HepG2 (cell line): ENCODE measurements around the gene PFN4. TPM values are rescaled to one million over a fixed set of nuclear protein-coding genes. Genes with fewer than 3 reads are reported as not detected.

ENCODE experiments used
- ATAC-seq: fragments of 200-7000 bp; cut with Tn5 transposase; 3 replicates; pipeline ENCODE4 v1.9.1; 2020; ENCODE audit warnings: mild to moderate bottlenecking, moderate library complexity
- BruUV-seq: library from RNA; stranded (reverse); fragments of 400-500 nt; replicated peaks from 2 replicates; lab custom pipeline; 2021; lab: Mats Ljungman, UMichigan
- CTCF ChIA-PET: fragments of 300-600 bp; formaldehyde crosslinking; extraction: SDS; loops from one replicate; lab custom pipeline; 2021; ENCODE audit warnings: low total read pairs, inconsistent platforms, low intra/inter-chr PET ratio; lab: Yijun Ruan, JAX
- POLR2A ChIA-PET: fragments of 350-600 bp; sonication (Branson Sonifier 250); formaldehyde crosslinking; loops from one replicate; lab custom pipeline; 2020; ENCODE audit warnings: antibody characterized with exemption, inconsistent platforms; lab: Yijun Ruan, JAX
- DNase-seq: peaks from one replicate; pipeline ENCODE4 v3.0.0-alpha.2; 2015; ENCODE audit warnings: low spot score
- FAIRE-seq: peaks from 3 replicates; lab custom pipeline; 2011; peaks lifted over from hg19 to GRCh38; lab: Jason Lieb, UNC
- H2AFZ ChIP-seq: one replicate; pipeline ENCODE4 v1.6.1; 2011; ENCODE audit warnings: low read length, inconsistent platforms
- H3K27ac ChIP-seq: fragments of 300-600 bp; 3 replicates; pipeline ENCODE4 v1.8.0; 2011; ENCODE audit warnings: mixed run types, mild to moderate bottlenecking, mixed read lengths, low read length, inconsistent platforms; ENCODE audit not compliant: insufficient read depth; ENCODE audit errors: extremely low read length
- H3K27me3 ChIP-seq, 2 experiments: fragments of 200-600 bp in 1 of 2; 2 replicates in 1 of 2; 3 replicates in 1 of 2; pipeline versions ENCODE4 v1.6.0 to v1.8.0; 2011; ENCODE audit warnings: low read length in 2 of 2, mild to moderate bottlenecking in 2 of 2, moderate library complexity in 2 of 2, inconsistent platforms in 1 of 2; ENCODE audit not compliant: insufficient read depth in 2 of 2, control insufficient read depth in 1 of 2
- H3K36me3 ChIP-seq, 2 experiments: fragments of 200-600 bp in 1 of 2; replicated peaks in 1 of 2; 2 replicates in 1 of 2; 3 replicates in 1 of 2; pipeline versions ENCODE4 v1.5.1 to v1.8.0; 2011; ENCODE audit warnings: low read length in 2 of 2, inconsistent platforms in 1 of 2; ENCODE audit not compliant: insufficient read depth in 2 of 2, control insufficient read depth in 1 of 2
- H3K4me1 ChIP-seq: 2 replicates; pipeline ENCODE4 v1.5.1; 2012; ENCODE audit warnings: low read length, inconsistent platforms; ENCODE audit not compliant: insufficient read depth
- H3K4me2 ChIP-seq: 2 replicates; pipeline ENCODE4 v1.6.0; 2011; ENCODE audit warnings: low read depth, low read length, inconsistent platforms
- H3K4me3 ChIP-seq, 3 experiments: fragments of 200-600 bp in 1 of 3; sonication (generic), shearing (Covaris generic) in 1 of 3; replicated peaks in 1 of 3; 2 replicates each; pipeline ENCODE4 v1.5.1; 2011 to 2016; ENCODE audit warnings: low read length in 3 of 3, inconsistent platforms in 2 of 3, low read depth in 2 of 3, mild to moderate bottlenecking in 2 of 3, control low read depth in 1 of 3, mixed read lengths in 1 of 3; ENCODE audit not compliant: insufficient read depth in 1 of 3
- H3K79me2 ChIP-seq: one replicate; pipeline ENCODE4 v1.6.1; 2011; ENCODE audit warnings: low read length, inconsistent platforms; ENCODE audit not compliant: insufficient read depth
- H3K9ac ChIP-seq: 2 replicates; pipeline ENCODE4 v1.6.0; 2011; ENCODE audit warnings: mild to moderate bottlenecking, low read depth, low read length, inconsistent platforms; ENCODE audit not compliant: insufficient read depth
- H3K9me3 ChIP-seq: 2 replicates; pipeline ENCODE4 v1.5.1; 2012; ENCODE audit warnings: mild to moderate bottlenecking, low read length
- H4K20me1 ChIP-seq: 2 replicates; pipeline ENCODE4 v1.6.0; 2011; ENCODE audit warnings: inconsistent platforms, mild to moderate bottlenecking, low read length, moderate library complexity; ENCODE audit not compliant: insufficient read depth
- CREM ChIP-seq, 2 experiments: sonication (generic) in 1 of 2; formaldehyde crosslinking in 1 of 2; IDR thresholded peaks; 2 replicates each; pipeline versions ENCODE4 v1.4.0 to v1.6.1; 2016 to 2020; ENCODE audit warnings: antibody characterized with exemption in 1 of 2, mild to moderate bottlenecking in 1 of 2, missing genetic modification reagents in 1 of 2
- FOXA1 ChIP-seq, 2 experiments: fragments of 450-650 bp in 1 of 2; sonication (generic) in 1 of 2; formaldehyde crosslinking in 1 of 2; IDR thresholded peaks; 2 replicates each; pipeline versions ENCODE4 v1.4.0 to v1.6.1; 2016 to 2020; ENCODE audit warnings: missing genetic modification reagents in 1 of 2
- GMEB2 ChIP-seq: IDR thresholded peaks from 2 replicates; pipeline ENCODE4 v1.6.1; 2016; ENCODE audit warnings: missing biosample characterization, missing genetic modification reagents, low read depth
- MAFF ChIP-seq: IDR thresholded peaks from 2 replicates; pipeline ENCODE4 v1.6.1; 2011; ENCODE audit warnings: low read depth, low read length, improper control_type of control experiment
- MAFG ChIP-seq: sonication (generic); formaldehyde crosslinking; IDR thresholded peaks from 2 replicates; pipeline ENCODE4 v1.5.1; 2020; ENCODE audit warnings: mild to moderate bottlenecking, missing genetic modification reagents
- MAFK ChIP-seq, 2 experiments: IDR thresholded peaks in 1 of 2; conservative IDR thresholded peaks in 1 of 2; 2 replicates each; pipeline ENCODE4 v1.6.1; 2011; ENCODE audit warnings: improper control_type of control experiment in 2 of 2, low read length in 2 of 2
- MATR3 ChIP-seq: sonication (generic); formaldehyde crosslinking; IDR thresholded peaks from 2 replicates; pipeline ENCODE4 v1.4.0; 2020; ENCODE audit warnings: missing genetic modification reagents
- SP2 ChIP-seq: sonication (generic); formaldehyde crosslinking; IDR thresholded peaks from 2 replicates; pipeline ENCODE4 v1.5.1; 2020; ENCODE audit warnings: mild to moderate bottlenecking, missing genetic modification reagents
- TEF ChIP-seq: sonication (generic); formaldehyde crosslinking; IDR thresholded peaks from 2 replicates; pipeline ENCODE4 v1.5.0; 2020; ENCODE audit warnings: missing genetic modification reagents
- ZNF30 ChIP-seq: sonication (generic); formaldehyde crosslinking; IDR thresholded peaks from 2 replicates; pipeline ENCODE4 v1.5.0; 2020; ENCODE audit warnings: mild to moderate bottlenecking, missing genetic modification reagents
- ZNF33A ChIP-seq: sonication (generic); formaldehyde crosslinking; IDR thresholded peaks from 2 replicates; pipeline ENCODE4 v1.5.1; 2020; ENCODE audit warnings: missing genetic modification reagents, mild to moderate bottlenecking, moderate library complexity, borderline replicate concordance
- ZNF570 ChIP-seq: sonication (generic); formaldehyde crosslinking; IDR thresholded peaks from 2 replicates; pipeline ENCODE4 v1.4.0; 2020; ENCODE audit warnings: mild to moderate bottlenecking, missing genetic modification reagents, borderline replicate concordance
- ZNF572 ChIP-seq: sonication (generic); formaldehyde crosslinking; IDR thresholded peaks from 2 replicates; pipeline ENCODE4 v1.5.1; 2020; ENCODE audit warnings: mild to moderate bottlenecking, missing genetic modification reagents
- ZNF782 ChIP-seq: sonication (generic); formaldehyde crosslinking; IDR thresholded peaks from 2 replicates; pipeline ENCODE4 v1.4.0; 2020; ENCODE audit warnings: missing genetic modification reagents, mild to moderate bottlenecking, borderline replicate concordance
- WGBS: methylation state at CpG from one replicate; pipeline ENCODE4 v1.1.6; 2017; ENCODE audit warnings: low lambda C conversion rate; 5-methylcytosine and 5-hydroxymethylcytosine counted together
- in situ Hi-C: cut with HindIII; loops from 2 replicates; pipeline ENCODE4 v1.10.0; 2017; ENCODE audit warnings: low pct_unique_long_range_greater_than_20kb; ENCODE audit not compliant: extremely low pct_ligation_motif_present
- intact Hi-C: fragments of 100-400 bp; cut with micrococcal nuclease; formaldehyde crosslinking; loops from one replicate; pipeline ENCODE4 v1.10.0; 2022; ENCODE audit not compliant: unreplicated experiment
- polyA plus RNA-seq, 8 experiments: library from polyadenylated mRNA; depleted of rRNA in 3 of 8; stranded (reverse) in 7 of 8; unstranded in 1 of 8; fragments of >200 nt; fragmentation: Illumina TruSeq in 4 of 8; extraction: Trizol in 4 of 8; gene quantifications; 2 replicates each; pipeline versions ENCODE4 v1.2.1 to v1.2.3, GENCODE V29; 2011 to 2016; ENCODE audit warnings: low read depth in 4 of 8, missing spikeins in 1 of 8, mixed read lengths in 1 of 8; ENCODE audit not compliant: insufficient read depth in 1 of 8
- total RNA-seq, 5 experiments: library from RNA; depleted of rRNA; stranded (reverse); fragments of >200 nt; fragmentation: Illumina TruSeq; extraction: Trizol; gene quantifications; 2 replicates each; pipeline ENCODE4 v1.2.3, GENCODE V29; 2016; ENCODE audit warnings: low read depth in 1 of 5
- TF ChIP-seq, protein P1 (sequence below), 2 experiments: fragments of 450-650 bp in 1 of 2; sonication (generic) in 1 of 2; formaldehyde crosslinking; IDR thresholded peaks; 2 replicates each; pipeline versions ENCODE4 v1.5.0 to v1.8.0; 2020 to 2022; ENCODE audit warnings: mild to moderate bottlenecking in 1 of 2, missing genetic modification reagents in 1 of 2

PFN4 gene
- total and polyA plus RNA-seq, 2 of the 13 experiments (the other 11 are each of a cell fraction or from before 2014, with no cell fraction given), result 0.12 to 0.20 TPM

DNA sequence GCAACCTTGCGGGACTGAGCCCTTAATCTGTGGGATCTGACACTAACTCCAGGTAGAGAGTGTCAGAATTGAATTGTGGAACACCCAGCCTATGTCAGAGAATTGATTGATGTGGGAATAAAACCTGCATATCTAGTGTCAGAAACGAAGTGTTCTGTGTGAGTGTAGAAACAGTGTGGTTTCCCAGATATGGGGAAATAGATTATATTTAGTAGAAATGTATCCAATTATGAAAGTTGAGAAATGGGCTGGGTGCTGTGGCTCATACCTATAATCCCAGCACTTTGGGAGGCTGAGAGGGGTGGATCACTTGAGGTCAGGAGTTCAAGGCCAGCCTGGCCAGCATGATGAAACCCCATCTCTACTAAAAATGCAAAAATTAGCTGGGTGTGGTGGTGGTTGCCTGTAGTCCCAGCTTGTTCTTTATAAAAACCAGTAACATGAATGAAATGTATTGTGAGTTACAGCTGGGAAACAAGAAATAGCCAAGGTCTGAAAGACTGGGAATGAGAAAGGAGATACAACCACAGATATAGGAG is 34.2 kb downstream of the PFN4 start (continued):
- TF ChIP-seq, protein P1, sequence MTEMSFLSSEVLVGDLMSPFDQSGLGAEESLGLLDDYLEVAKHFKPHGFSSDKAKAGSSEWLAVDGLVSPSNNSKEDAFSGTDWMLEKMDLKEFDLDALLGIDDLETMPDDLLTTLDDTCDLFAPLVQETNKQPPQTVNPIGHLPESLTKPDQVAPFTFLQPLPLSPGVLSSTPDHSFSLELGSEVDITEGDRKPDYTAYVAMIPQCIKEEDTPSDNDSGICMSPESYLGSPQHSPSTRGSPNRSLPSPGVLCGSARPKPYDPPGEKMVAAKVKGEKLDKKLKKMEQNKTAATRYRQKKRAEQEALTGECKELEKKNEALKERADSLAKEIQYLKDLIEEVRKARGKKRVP (CRISPR knock-in tag; IDR thresholded peaks at IDR 0.05), result 0 out of 4 replicates have a peak, but pooled peaks of 1 of the 2 experiments have one; percentile 56
- TF ChIP-seq SP2 (no peak), ZNF570 (no peak), TEF (CRISPR knock-in tag) (no peak), CREM (IDR thresholded peaks at IDR 0.05) (no peak), CREM (CRISPR knock-in tag; IDR thresholded peaks at IDR 0.05) (no peak), MATR3 (CRISPR knock-in tag) (no peak), ZNF33A (CRISPR knock-in tag) (no peak), ZNF782 (no peak)

DNA sequence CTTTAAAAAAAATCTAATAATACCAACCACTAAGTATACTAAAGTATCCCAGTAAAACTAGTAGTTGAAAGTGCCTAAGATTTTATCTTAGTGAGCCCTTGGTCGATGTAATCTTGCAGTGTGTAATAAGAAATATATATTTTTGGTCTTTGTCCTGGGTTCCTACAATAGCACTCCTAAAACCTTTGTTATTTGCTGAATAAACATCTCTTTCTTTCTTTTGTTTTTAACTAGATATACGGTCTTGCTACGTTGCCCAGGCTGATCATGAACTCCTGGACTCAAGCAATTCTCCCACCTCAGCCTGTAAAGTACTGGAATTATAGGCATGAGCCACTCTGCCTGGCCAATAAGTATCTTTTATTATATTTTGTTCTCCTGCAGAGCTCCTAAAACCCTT is 36.1 kb downstream of the PFN4 start:
- WGBS, result 14% methylated on average over 3 of the region's 3 CpGs

More for the DNA sequence above, 36.1 kb downstream of the PFN4 start:
- TF ChIP-seq ZNF30 (CRISPR knock-in tag) (no peak), MAFG (CRISPR knock-in tag) (no peak), ZNF572 (CRISPR knock-in tag) (no peak), MAFK (conservative IDR thresholded peaks at IDR 0.05 in 1 of 2, IDR thresholded peaks at IDR 0.05 in 1 of 2; ENCODE audit: low read length in 2 of 2) (peak; percentile 77 to 85), GMEB2 (CRISPR knock-in tag) (no peak), FOXA1 (IDR thresholded peaks at IDR 0.05) (no peak), FOXA1 (CRISPR knock-in tag; IDR thresholded peaks at IDR 0.05) (no peak), MAFF (peak; percentile 75)
- Histone ChIP-seq H3K36me3 (peaks cover 2 to 8% of the 10 kb centered on the region in 2 experiments; a peak in 2 of 5 replicates), H3K27me3 (no peaks in the 10 kb centered on the region; a peak in 1 of 5 replicates), H2AFZ (no peak overlapping the region), H3K4me1 (peaks cover 30% of the 10 kb centered on the region), H3K9ac (no peak overlapping the region), H3K79me2 (no peaks in the 10 kb centered on the region), H3K27ac (no peak overlapping the region), H3K9me3 (no peaks in the 10 kb centered on the region), H3K4me3 (no peak overlapping the region), H3K4me2 (no peak overlapping the region), H4K20me1 (no peaks in the 10 kb centered on the region)
- BruUV-seq, result no TSS peak
- DNase-seq (no peak), ATAC-seq (no peak), FAIRE-seq (no peak)
- ChIA-PET CTCF (no interaction called here), POLR2A (no interaction called here)
- intact Hi-C loops, result no loop called here
- in situ Hi-C loops, result loop anchor here (10.0 kb wide), 1 partner anchor 78 kb away; no protein-coding TSS in a partner anchor
